GM11168 (cell line): ENCODE results near the gene TPTE.
"Not testable (repeated sequence)": the region's sequence is repeated elsewhere in the genome, so short reads cannot be mapped to it uniquely, and the experiment has no call there.

Experiments
- in situ Hi-C: fragments of 300-500 bp; cut with MboI; formaldehyde crosslinking; loops from one replicate; pipeline ENCODE4 v1.12.0; 2022; ENCODE audit warnings: low sequenced_read_pairs; ENCODE audit not compliant: unreplicated experiment

TPTE gene

GRCh38 chr21:10521091-10521598 is at the start of gene TPTE:
Gene TPTE, plus strand, starts transcription at chr21:10521583. Its CDS starts 17,141 bp downstream, at chr21:10538724.
- in situ Hi-C loops, result no loop called here

GRCh38 chr21:10471999-10472398 is 49.4 kb upstream of the TPTE start:
- in situ Hi-C loops, result not testable (repeated sequence)

GRCh38 chr21:10477794-10478193 is 43.6 kb upstream of the TPTE start:
- in situ Hi-C loops, result not testable (repeated sequence)

GRCh38 chr21:10479875-10480274 is 41.5 kb upstream of the TPTE start:
- in situ Hi-C loops, result not testable (repeated sequence)

GRCh38 chr21:10484864-10485263 is 36.5 kb upstream of the TPTE start:
- in situ Hi-C loops, result not testable (repeated sequence)

- in situ Hi-C loops, result not testable (repeated sequence)
Observed at GRCh38 chr21:10490453-10490852, 30.9 kb upstream of the TPTE start.

- in situ Hi-C loops, result no loop called here
Observed at GRCh38 chr21:10511116-10511515, 10.3 kb upstream of the TPTE start.

- in situ Hi-C loops, result not testable (repeated sequence)
Observed at GRCh38 chr21:10516889-10517288, 4.5 kb upstream of the TPTE start.

- in situ Hi-C loops, result not testable (repeated sequence)
Observed at GRCh38 chr21:10517904-10518303, 3.5 kb upstream of the TPTE start.

GRCh38 chr21:10521835-10522500 is 585 bp downstream of the TPTE start:
- in situ Hi-C loops, result not testable (repeated sequence)

- in situ Hi-C loops, result no loop called here
Observed at GRCh38 chr21:10539956-10540355, 18.6 kb downstream of the TPTE start.

- in situ Hi-C loops, result not testable (repeated sequence)
Observed at GRCh38 chr21:10544376-10544775, 23.0 kb downstream of the TPTE start.

- in situ Hi-C loops, result not testable (repeated sequence)
Observed at GRCh38 chr21:10547868-10548267, 26.5 kb downstream of the TPTE start.

GRCh38 chr21:10548331-10548954 is 27.1 kb downstream of the TPTE start:
- in situ Hi-C loops, result not testable (repeated sequence)

GRCh38 chr21:10570803-10571202 is 49.4 kb downstream of the TPTE start:
- in situ Hi-C loops, result loop anchor here (10.0 kb wide), 1 partner anchor 236 kb away; no protein-coding TSS in a partner anchor

- in situ Hi-C loops, result loop anchor here (10.0 kb wide), 1 partner anchor 240 kb away; no protein-coding TSS in a partner anchor
Observed at GRCh38 chr21:10574531-10575310, 53.3 kb downstream of the TPTE start.

- in situ Hi-C loops, result loop anchor here (10.0 kb wide), 1 partner anchor 240 kb away; no protein-coding TSS in a partner anchor
Observed at GRCh38 chr21:10575311-10575667, 53.9 kb downstream of the TPTE start.

GRCh38 chr21:10578910-10579309 is 57.5 kb downstream of the TPTE start:
- in situ Hi-C loops, result loop anchor here (10.0 kb wide), 1 partner anchor 244 kb away; no protein-coding TSS in a partner anchor

- in situ Hi-C loops, result not testable (repeated sequence)
Observed at GRCh38 chr21:10589115-10589514, 67.7 kb downstream of the TPTE start.

GRCh38 chr21:10607074-10607473 is 85.7 kb downstream of the TPTE start:
- in situ Hi-C loops, result not testable (repeated sequence)

- in situ Hi-C loops, result not testable (repeated sequence)
Observed at GRCh38 chr21:10614285-10614684, 92.9 kb downstream of the TPTE start.
